ENCODE data around the gene SLC22A23.
A peak's percentile ranks its signal among the peaks of the same experiment; 100 is the strongest.

Gene SLC22A23

GRCh38 chr6:3251462-3252314, 205.2 kb downstream of the SLC22A23 start (continued):
- TF ChIP-seq ZSCAN4 (tag by site-specific recombination; IDR thresholded peaks at IDR 0.05) (no peak), ZNF398 (tag by site-specific recombination; IDR thresholded peaks at IDR 0.05) (no peak), ZFP69B (tag by site-specific recombination; IDR thresholded peaks at IDR 0.05) (no peak), ZNF585B (tag by site-specific recombination; IDR thresholded peaks at IDR 0.05) (no peak), ZNF155 (tag by site-specific recombination; IDR thresholded peaks at IDR 0.05) (no peak), TCF7L2 (IDR thresholded peaks at IDR 0.05; ENCODE audit: borderline replicate concordance, low read depth, low read length) (peak; percentile 39; the same call in 1 of the 2 replicates), ZNF148 (tag by site-specific recombination; IDR thresholded peaks at IDR 0.05; ENCODE audit: borderline replicate concordance) (no peak), ZNF26 (tag by site-specific recombination; IDR thresholded peaks at IDR 0.05) (no peak), ZNF664 (tag by site-specific recombination; IDR thresholded peaks at IDR 0.05) (no peak), SCRT2 (tag by site-specific recombination; IDR thresholded peaks at IDR 0.05) (no peak), ZNF354C (tag by site-specific recombination; IDR thresholded peaks at IDR 0.05; ENCODE audit: borderline replicate concordance, low read depth) (no peak), ZNF391 (tag by site-specific recombination; IDR thresholded peaks at IDR 0.05; ENCODE audit: borderline replicate concordance, low read depth) (no peak), ZNF280C (tag by site-specific recombination; IDR thresholded peaks at IDR 0.05) (no peak), ZNF701 (tag by site-specific recombination; IDR thresholded peaks at IDR 0.05) (no peak), ZNF488 (tag by site-specific recombination; IDR thresholded peaks at IDR 0.05) (no peak), ZNF266 (tag by site-specific recombination; IDR thresholded peaks at IDR 0.05; ENCODE audit: low read depth) (no peak), KLF10 (tag by site-specific recombination; IDR thresholded peaks at IDR 0.05) (peak; percentile 56; the same call in 1 of the 2 replicates), TRIM28 (IDR thresholded peaks at IDR 0.05; ENCODE audit: borderline replicate concordance, low read length) (peak; percentile 72; the same call in 1 of the 2 replicates), ZNF24 (tag by site-specific recombination; IDR thresholded peaks at IDR 0.05) (no peak), ZNF560 (tag by site-specific recombination; IDR thresholded peaks at IDR 0.05; ENCODE audit: borderline replicate concordance) (no peak), ZNF175 (tag by site-specific recombination; IDR thresholded peaks at IDR 0.05) (no peak), ZNF239 (tag by site-specific recombination; IDR thresholded peaks at IDR 0.05) (peak; percentile 96), ZNF610 (tag by site-specific recombination; IDR thresholded peaks at IDR 0.05; ENCODE audit: borderline replicate concordance) (peak; percentile 32; the same call in 1 of the 2 replicates), KLF17 (tag by site-specific recombination; IDR thresholded peaks at IDR 0.05) (no peak), YY1 (tag by site-specific recombination; IDR thresholded peaks at IDR 0.05) (no peak), ZNF16 (tag by site-specific recombination; IDR thresholded peaks at IDR 0.05; ENCODE audit: low read depth) (no peak), ZBTB8A (tag by site-specific recombination; IDR thresholded peaks at IDR 0.05) (peak; percentile 65), ZNF350 (tag by site-specific recombination; IDR thresholded peaks at IDR 0.05) (no peak), ZNF10 (tag by site-specific recombination; IDR thresholded peaks at IDR 0.05) (no peak)
